C4-2B (cell line): ENCODE measurements around the gene BRD1.

ENCODE experiments used
- H3K27ac ChIP-seq: fragments of 450-650 bp; 2 replicates; pipeline ENCODE4 v1.5.1; 2017
- ZFX ChIP-seq: fragments of 450-650 bp; IDR thresholded peaks from 2 replicates; pipeline ENCODE4 v1.6.1; 2017
- TF ChIP-seq, protein P1 (sequence below): fragments of 450-650 bp; conservative IDR thresholded peaks from 2 replicates; pipeline ENCODE4 v1.5.1; 2017; ENCODE audit warnings: mild to moderate bottlenecking

Gene BRD1

DNA sequence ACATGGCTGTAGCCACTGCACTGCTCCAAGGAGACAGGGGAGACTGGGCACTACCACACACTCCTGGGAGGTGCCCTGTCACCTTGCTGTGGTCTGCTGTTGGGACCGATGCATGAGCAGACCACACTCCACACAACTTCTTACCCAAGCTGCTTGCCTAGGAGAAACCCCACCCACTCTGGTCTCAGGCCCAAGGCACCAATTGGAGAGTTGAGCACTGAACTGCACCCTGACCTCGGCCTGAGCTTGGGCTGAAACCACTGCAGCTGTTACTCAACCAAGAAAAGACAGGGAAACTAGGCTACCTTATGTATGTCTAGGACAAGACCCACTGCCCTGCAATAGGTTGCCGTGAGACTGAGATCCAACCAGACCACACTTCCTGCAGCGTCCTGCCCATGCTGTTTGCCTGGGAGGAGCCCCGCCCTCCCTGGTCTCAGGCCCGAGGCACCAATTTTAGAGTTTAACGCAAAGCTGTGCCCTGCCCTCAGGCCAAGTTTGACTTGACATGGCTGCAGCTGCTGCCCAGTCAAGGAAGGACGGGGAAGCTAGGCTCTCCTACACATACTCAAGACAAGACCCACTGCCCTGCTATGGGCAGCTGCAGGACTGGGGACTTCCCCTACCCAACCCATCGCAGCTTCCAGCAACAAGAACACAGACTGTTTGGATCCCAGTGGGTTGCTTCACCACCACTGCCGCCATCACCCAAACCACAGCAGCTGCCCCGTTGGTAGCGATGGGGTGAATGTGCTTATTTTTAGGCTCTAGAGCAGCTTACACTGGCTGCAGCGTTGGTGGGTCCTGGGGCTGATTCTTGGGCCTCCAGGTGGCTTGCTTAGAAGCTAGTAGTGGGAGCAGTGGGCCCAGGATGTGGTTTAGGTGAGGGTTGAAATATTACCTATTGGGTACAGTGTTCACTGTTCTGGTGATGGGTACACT, 66.8 kb downstream of the BRD1 start:
- H3K27ac ChIP-seq = no peak overlapping the region
- no peak for TF ChIP-seq ZFX
- TF ChIP-seq, protein P1, sequence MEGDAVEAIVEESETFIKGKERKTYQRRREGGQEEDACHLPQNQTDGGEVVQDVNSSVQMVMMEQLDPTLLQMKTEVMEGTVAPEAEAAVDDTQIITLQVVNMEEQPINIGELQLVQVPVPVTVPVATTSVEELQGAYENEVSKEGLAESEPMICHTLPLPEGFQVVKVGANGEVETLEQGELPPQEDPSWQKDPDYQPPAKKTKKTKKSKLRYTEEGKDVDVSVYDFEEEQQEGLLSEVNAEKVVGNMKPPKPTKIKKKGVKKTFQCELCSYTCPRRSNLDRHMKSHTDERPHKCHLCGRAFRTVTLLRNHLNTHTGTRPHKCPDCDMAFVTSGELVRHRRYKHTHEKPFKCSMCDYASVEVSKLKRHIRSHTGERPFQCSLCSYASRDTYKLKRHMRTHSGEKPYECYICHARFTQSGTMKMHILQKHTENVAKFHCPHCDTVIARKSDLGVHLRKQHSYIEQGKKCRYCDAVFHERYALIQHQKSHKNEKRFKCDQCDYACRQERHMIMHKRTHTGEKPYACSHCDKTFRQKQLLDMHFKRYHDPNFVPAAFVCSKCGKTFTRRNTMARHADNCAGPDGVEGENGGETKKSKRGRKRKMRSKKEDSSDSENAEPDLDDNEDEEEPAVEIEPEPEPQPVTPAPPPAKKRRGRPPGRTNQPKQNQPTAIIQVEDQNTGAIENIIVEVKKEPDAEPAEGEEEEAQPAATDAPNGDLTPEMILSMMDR = no peak

- TF ChIP-seq, protein P1 = no peak
- no peak for TF ChIP-seq ZFX
- H3K27ac ChIP-seq = no peak overlapping the region
These were observed 67.4 kb downstream of the BRD1 start for GRCh38 chr22:49760280-49760629.

GRCh38 chr22:49756676-49757075, 71.0 kb downstream of the BRD1 start:
- no peak overlapping the region; the same call in 1 of the 2 replicates for H3K27ac ChIP-seq
- TF ChIP-seq, protein P1 = no peak
- no peak for TF ChIP-seq ZFX

- TF ChIP-seq, protein P1 = no peak
- TF ChIP-seq ZFX = no peak
- peak overlapping the region; percentile 15; the same call in 1 of the 2 replicates for H3K27ac ChIP-seq
These were observed 71.5 kb downstream of the BRD1 start for GRCh38 chr22:49756201-49756600.

- no peak for TF ChIP-seq ZFX
- TF ChIP-seq, protein P1 = no peak
- peak overlapping the region; percentile 15; the same call in 1 of the 2 replicates for H3K27ac ChIP-seq
These were observed 72.1 kb downstream of the BRD1 start for GRCh38 chr22:49755631-49756001.

DNA sequence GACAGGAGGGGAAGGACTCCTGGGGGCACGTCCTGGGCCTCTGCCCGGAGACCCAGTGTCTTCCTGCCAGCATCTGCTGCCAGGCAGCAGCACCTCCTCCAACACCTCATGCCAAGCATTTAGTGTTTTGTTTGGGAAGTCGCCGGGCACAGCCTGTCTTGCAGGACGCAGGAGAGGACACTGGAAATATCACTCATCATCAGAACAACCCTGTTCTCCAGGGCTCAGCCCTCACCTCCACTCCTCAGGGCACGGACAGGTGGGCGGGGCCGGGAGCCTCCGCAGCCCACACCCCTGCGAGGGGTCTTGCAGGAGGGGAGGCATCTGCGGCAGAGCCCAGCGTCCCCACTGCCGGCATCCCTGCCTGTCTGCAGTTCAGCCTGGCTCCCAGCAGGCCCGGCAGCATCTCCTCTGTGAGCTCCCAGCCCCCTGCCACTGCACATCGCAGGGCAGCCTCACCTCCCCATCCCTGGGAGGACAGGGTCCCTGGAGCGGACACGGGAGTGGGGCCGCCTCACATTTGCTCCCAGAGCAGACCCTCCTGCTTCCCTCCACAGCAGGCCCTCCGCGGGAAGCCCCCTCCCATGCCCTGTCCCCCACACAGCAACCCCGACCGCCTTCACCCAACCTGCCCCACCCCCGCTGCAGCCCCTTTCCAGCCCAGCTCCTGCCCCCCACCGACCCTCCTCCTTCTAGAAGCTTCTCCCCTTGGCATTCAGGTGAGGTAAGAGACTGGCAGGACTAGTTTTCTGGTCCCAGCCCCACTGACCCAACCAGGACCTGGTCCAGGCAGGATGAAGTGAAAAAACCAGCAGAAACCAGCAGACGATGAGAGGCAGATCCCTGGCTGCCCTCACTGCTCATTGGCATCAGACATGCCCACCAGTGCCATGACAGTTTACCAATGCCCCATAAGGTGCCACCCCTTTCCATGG, 72.7 kb downstream of the BRD1 start:
- TF ChIP-seq, protein P1 = no peak
- no peak for TF ChIP-seq ZFX
- peak overlapping the region; percentile 64 for H3K27ac ChIP-seq
